ENCODE results near the gene ZBED6.

GRCh38 chr1:203805689-203806088, 10.3 kb downstream of the ZBED6 start:
- TF ChIP-seq CTCF (IDR thresholded peaks at IDR 0.05) = no peak
- TF ChIP-seq POLR2A (IDR thresholded peaks at IDR 0.05) = no peak

All from vagina (tissue), 2 donors.